A204.1 (cell line): ENCODE measurements around the gene STK4.

ENCODE experiments used
- FAIRE-seq: peaks from 2 replicates; lab custom pipeline; 2012; peaks lifted over from hg19 to GRCh38; lab: Jason Lieb, UNC

The STK4 gene

GRCh38 chr20:45088247-45088646 lies 121.9 kb downstream of the STK4 start:
- no peak for FAIRE-seq

GRCh38 chr20:45090481-45090880 lies 124.2 kb downstream of the STK4 start:
- FAIRE-seq, result no peak

GRCh38 chr20:45091366-45091765 lies 125.1 kb downstream of the STK4 start:
- FAIRE-seq, result no peak

GRCh38 chr20:45092898-45093297 lies 126.6 kb downstream of the STK4 start:
- FAIRE-seq, result no peak

- FAIRE-seq, result no peak
These were observed 127.9 kb downstream of the STK4 start for GRCh38 chr20:45094201-45094600.

GRCh38 chr20:45094864-45095574 lies 128.7 kb downstream of the STK4 start:
- no peak for FAIRE-seq

- no peak for FAIRE-seq
These were observed 129.5 kb downstream of the STK4 start for GRCh38 chr20:45095805-45096238.

GRCh38 chr20:45096781-45097180 lies 130.5 kb downstream of the STK4 start:
- no peak for FAIRE-seq

- FAIRE-seq, result no peak
These were observed 131.3 kb downstream of the STK4 start for GRCh38 chr20:45097485-45098102.

GRCh38 chr20:45098103-45098773 lies 131.9 kb downstream of the STK4 start:
- no peak for FAIRE-seq

GRCh38 chr20:45100563-45101245 lies 134.4 kb downstream of the STK4 start, which contains the start of gene KCNS1:
Gene KCNS1, minus strand, starts transcription at chr20:45101127. Its CDS starts 1,891 bp downstream, at chr20:45099236.
- no peak for FAIRE-seq

- FAIRE-seq, result no peak
These were observed 135.1 kb downstream of the STK4 start for GRCh38 chr20:45101333-45101850.

GRCh38 chr20:45103072-45103471 lies 136.8 kb downstream of the STK4 start:
- no peak for FAIRE-seq

- no peak for FAIRE-seq
These were observed 138.5 kb downstream of the STK4 start for GRCh38 chr20:45104786-45105185.

GRCh38 chr20:45105317-45105716 lies 139.0 kb downstream of the STK4 start:
- no peak for FAIRE-seq

GRCh38 chr20:45109634-45110033 lies 143.3 kb downstream of the STK4 start:
- FAIRE-seq, result no peak

GRCh38 chr20:45110301-45110700 lies 144.0 kb downstream of the STK4 start:
- FAIRE-seq, result no peak

GRCh38 chr20:45111285-45111684 lies 145.0 kb downstream of the STK4 start:
- FAIRE-seq, result no peak

GRCh38 chr20:45111799-45112471 lies 145.6 kb downstream of the STK4 start:
- FAIRE-seq, result no peak

GRCh38 chr20:45112754-45113153 lies 146.4 kb downstream of the STK4 start:
- FAIRE-seq, result no peak

GRCh38 chr20:45113865-45114264 lies 147.6 kb downstream of the STK4 start:
- FAIRE-seq, result no peak
